Mucosa of descending colon (tissue), 3 donors: ENCODE data around the gene MTA3. TPM values are rescaled to one million over a fixed set of nuclear protein-coding genes. Genes with fewer than 3 reads are reported as not detected.
A peak's percentile ranks its signal among the peaks of the same experiment; 100 is the strongest.
"Not testable (repeated sequence)": the region's sequence is repeated elsewhere in the genome, so short reads cannot be mapped to it uniquely, and the experiment has no call there.

Experiments
- ATAC-seq: fragments of 200-7000 bp; cut with Tn5 transposase; one replicate; pipeline ENCODE4 v1.9.1; 2020; ENCODE audit warnings: mild to moderate bottlenecking, moderate library complexity
- DNase-seq, 3 donors: peaks; one replicate each; pipeline ENCODE4 v3.0.0-alpha.2; 2020
- H3K36me3 ChIP-seq: fragments of 200-600 bp; one replicate; pipeline ENCODE4 v1.8.0; 2021; ENCODE audit warnings: low read depth, mild to moderate bottlenecking
- H3K4me1 ChIP-seq: fragments of 200-600 bp; one replicate; pipeline ENCODE4 v1.8.0; 2021; ENCODE audit warnings: low read depth, mild to moderate bottlenecking
- H3K4me3 ChIP-seq: fragments of 200-600 bp; one replicate; pipeline ENCODE4 v1.8.0; 2021; ENCODE audit warnings: mild to moderate bottlenecking
- H3K9me3 ChIP-seq: fragments of 200-600 bp; one replicate; pipeline ENCODE4 v1.8.0; 2021; ENCODE audit warnings: mild to moderate bottlenecking
- intact Hi-C, 2 donors: fragments of 100-400 bp; cut with DNase I in 1 of 2; cut with micrococcal nuclease in 1 of 2; formaldehyde crosslinking; loops; one replicate each; pipeline versions ENCODE4 v1.11.0 to v1.11.1; 2022; cut with DNase I, micrococcal nuclease
- total RNA-seq, 3 donors: library from RNA; stranded (reverse); fragmentation: NEBNext Ultra II Directional in 2 of 3; extraction: Animal tissue kit (Norgen Biotek cat#: 25700) in 2 of 3; gene quantifications; one replicate each; pipeline versions ENCODE4 v1.2.1 to v1.2.4, GENCODE V29; 2021 to 2023
- TF ChIP-seq, protein P1 (sequence below): fragments of 200-600 bp; IDR thresholded peaks from one replicate; pipeline ENCODE4 v1.8.0; 2022; ENCODE audit warnings: antibody characterized with exemption, mild to moderate bottlenecking
- donor health status: DM: no; HTN: no; CAD: no; lungs with moderate emphysema.
- donor health status: DM: no; HTN: no; CAD: no.
- donor health status: DM: no; HTN: yes; CAD: no.

The MTA3 gene
- total RNA-seq, 3 donors from 2014 or later = 44.8 to 58.9 (median 52.8) TPM

DNA sequence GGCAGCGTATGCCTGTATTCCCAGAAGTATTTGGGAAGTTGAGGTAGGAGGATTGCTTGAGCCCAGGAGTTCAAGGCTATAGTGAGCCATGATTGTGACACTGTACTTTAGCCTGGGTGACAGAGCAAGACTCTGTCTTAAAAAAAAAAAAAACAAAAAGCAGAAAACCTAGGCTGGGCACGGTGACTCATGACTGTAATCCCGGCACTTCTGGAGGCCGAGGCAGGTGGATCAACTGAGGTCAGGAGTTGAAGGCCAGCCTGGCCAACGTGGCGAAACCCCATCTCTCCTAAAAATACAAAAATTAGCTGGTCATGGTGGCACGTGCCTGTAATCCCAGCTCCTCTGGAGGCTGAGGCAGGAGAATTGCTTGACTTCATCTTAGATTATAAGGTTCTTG, 46.4 kb downstream of the MTA3 start:
- no peaks in the 10 kb centered on the region for H3K4me1 ChIP-seq
- H3K9me3 ChIP-seq = no peaks in the 10 kb centered on the region
- H3K4me3 ChIP-seq = no peak overlapping the region
- DNase-seq (no peak), ATAC-seq (peak; percentile 91)
- intact Hi-C loops = no loop called here
- TF ChIP-seq, protein P1, sequence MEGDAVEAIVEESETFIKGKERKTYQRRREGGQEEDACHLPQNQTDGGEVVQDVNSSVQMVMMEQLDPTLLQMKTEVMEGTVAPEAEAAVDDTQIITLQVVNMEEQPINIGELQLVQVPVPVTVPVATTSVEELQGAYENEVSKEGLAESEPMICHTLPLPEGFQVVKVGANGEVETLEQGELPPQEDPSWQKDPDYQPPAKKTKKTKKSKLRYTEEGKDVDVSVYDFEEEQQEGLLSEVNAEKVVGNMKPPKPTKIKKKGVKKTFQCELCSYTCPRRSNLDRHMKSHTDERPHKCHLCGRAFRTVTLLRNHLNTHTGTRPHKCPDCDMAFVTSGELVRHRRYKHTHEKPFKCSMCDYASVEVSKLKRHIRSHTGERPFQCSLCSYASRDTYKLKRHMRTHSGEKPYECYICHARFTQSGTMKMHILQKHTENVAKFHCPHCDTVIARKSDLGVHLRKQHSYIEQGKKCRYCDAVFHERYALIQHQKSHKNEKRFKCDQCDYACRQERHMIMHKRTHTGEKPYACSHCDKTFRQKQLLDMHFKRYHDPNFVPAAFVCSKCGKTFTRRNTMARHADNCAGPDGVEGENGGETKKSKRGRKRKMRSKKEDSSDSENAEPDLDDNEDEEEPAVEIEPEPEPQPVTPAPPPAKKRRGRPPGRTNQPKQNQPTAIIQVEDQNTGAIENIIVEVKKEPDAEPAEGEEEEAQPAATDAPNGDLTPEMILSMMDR = no peak
- H3K36me3 ChIP-seq = no peaks in the 10 kb centered on the region

DNA sequence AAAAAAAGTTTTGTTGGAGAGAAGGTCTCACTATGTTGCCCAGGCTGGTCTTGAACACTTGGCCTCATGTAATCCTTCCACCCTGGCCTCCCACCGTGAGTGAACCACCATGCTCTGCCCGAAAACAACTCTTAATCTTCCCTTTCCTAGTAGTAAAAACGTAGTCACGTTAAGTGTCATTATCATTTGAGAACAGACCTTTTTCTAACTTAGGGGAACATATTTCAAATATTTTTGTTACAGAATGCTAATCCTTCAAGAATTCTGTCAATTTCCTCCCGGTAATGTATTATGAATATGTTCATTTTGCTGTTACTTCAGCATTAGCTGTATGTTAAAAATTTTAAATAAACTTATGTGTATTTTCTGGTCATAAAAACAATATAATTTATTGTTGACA, 49.7 kb downstream of the MTA3 start:
- TF ChIP-seq, protein P1 = no peak
- H3K4me1 ChIP-seq = no peaks in the 10 kb centered on the region
- ATAC-seq = no peak
- H3K9me3 ChIP-seq = no peaks in the 10 kb centered on the region
- DNase-seq = no peak
- H3K4me3 ChIP-seq = no peak overlapping the region
- H3K36me3 ChIP-seq = no peaks in the 10 kb centered on the region
- intact Hi-C loops = no loop called here

DNA sequence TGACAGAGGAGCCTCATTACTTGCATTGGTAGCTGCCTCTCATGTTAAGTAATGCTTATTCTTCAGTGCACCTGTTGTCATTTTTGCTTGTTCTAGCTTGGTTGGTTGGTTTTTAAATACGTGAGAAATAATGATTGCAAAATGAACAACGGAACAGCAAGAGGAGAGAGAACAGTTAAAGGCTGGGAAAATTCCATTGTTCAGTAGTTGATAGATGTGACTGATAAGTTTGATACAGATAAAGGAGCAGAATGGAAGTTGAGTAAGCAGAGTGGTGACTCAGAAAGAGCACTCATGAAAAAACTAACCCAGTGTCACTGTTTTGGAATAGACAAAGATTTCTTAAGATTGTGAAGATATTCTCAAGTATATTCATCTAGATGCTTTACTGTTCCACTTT, 50.5 kb downstream of the MTA3 start:
- intact Hi-C loops = no loop called here
- no peaks in the 10 kb centered on the region for H3K4me1 ChIP-seq
- no peaks in the 10 kb centered on the region for H3K36me3 ChIP-seq
- ATAC-seq = no peak
- H3K4me3 ChIP-seq = no peak overlapping the region
- TF ChIP-seq, protein P1 = no peak
- DNase-seq = no peak
- no peaks in the 10 kb centered on the region for H3K9me3 ChIP-seq

DNA sequence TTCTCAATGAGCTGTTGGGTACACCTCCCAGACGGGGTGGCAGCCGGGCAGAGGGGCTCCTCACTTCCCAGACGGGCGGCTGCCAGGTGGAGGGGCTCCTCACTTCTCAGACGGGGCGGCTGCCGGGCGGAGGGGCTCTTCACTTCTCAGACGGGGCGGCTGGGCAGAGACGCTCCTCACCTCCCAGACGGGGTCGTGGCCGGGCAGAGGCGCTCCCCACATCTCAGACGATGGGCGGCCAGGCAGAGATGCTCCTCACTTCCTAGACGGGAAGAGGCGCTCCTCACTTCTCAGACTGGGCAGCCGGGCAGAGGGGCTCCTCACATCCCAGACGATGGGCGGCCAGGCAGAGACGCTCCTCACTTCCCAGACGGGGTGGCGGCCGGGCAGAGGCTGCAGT, 53.2 kb downstream of the MTA3 start:
- H3K36me3 ChIP-seq, ATAC-seq, DNase-seq, H3K9me3 ChIP-seq, H3K4me1 ChIP-seq, H3K4me3 ChIP-seq, intact Hi-C loops: not testable (repeated sequence)

DNA sequence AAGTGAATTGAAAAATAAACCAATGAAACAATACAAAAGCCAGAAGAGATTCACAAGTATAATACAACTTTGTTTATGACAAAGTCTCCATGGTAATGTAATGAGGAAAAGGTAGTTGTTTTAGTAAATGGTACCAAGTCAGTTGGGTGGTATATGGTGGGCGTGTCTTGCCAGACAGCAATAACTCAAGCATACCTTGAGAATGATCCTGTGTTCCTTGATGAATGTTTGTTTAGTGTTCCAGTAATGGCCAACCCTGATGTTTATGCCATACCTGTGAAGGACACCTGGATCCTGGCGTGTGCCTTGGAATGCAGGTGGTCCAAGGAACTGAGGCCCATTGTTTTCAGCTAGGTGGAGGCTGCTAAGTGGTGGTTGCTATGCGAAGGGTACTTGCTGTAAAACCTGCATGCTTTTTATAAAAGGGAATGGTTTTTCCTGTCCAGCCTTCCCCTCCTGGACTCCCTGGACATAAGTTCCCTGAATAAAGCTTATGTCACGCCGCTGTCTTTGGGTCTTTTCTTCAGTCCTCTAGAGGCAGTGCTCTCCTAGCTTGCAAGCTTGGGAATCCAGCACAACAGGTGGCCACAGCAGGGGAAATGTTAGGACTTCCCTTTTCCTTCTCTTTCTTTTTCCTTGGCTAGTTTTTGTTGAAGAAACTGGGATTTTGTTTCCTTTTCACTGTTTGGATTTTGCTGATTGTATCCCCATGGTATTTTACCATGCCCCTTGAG, 54.7 kb downstream of the MTA3 start:
- Histone ChIP-seq H3K4me1 (no peaks in the 10 kb centered on the region), H3K36me3 (no peaks in the 10 kb centered on the region), H3K9me3 (no peaks in the 10 kb centered on the region), H3K4me3 (no peak overlapping the region)
- DNase-seq (peak in 2 of 3 donors; percentile 52 to 72), ATAC-seq (peak; percentile 98)
- TF ChIP-seq, protein P1 = no peak
- intact Hi-C loops = no loop called here

DNA sequence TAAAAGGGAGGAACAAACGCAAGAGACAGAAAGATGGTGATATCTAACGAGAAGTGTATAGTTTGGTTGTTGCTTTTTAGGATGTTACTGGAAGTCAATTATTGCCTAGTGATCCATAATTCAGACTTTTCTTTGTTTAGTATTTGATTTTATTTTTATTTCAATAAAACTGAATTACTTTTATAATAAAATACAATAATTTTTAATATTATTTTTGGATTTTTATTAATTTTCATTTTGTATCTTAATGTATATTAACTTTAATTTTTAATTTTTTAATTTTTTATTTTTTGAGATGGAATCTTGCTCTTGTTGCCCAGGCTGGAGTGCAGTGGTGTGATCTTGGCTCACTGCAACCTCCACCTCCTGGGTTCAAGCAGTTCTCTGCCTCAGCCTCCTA, 55.6 kb downstream of the MTA3 start:
- no peaks in the 10 kb centered on the region for H3K4me1 ChIP-seq
- no peaks in the 10 kb centered on the region for H3K36me3 ChIP-seq
- TF ChIP-seq, protein P1 = no peak

DNA sequence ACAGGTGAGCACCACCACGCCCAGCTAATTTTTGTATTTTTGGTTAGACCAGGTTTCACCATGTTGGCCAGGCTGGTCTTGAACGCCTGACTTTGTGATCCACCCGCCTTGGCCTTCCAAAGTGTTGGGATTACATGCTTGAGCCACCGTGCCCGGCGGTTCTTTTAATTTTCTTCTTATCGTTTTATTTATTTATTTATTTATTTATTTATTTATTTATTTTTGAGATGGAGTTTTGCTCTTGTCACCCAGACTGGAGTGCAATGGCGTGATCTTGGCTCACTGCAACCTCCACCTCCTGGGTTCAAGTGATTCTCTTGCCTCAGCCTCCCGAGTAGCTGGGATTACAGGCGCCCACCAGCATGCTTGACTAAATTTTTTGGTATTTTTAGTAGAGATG, 59.6 kb downstream of the MTA3 start:
- H3K4me3 ChIP-seq, intact Hi-C loops, ATAC-seq, H3K36me3 ChIP-seq, H3K9me3 ChIP-seq, H3K4me1 ChIP-seq, DNase-seq: not testable (repeated sequence)

More for the DNA sequence above, 55.6 kb downstream of the MTA3 start:
- ATAC-seq (no peak), DNase-seq (no peak)
- intact Hi-C loops = no loop called here
- no peaks in the 10 kb centered on the region for H3K9me3 ChIP-seq
- no peak overlapping the region for H3K4me3 ChIP-seq
